Neural crest cell (in vitro differentiated cells): ENCODE results near the gene NPR2. TPM values are rescaled to one million over a fixed set of nuclear protein-coding genes. Genes with fewer than 3 reads are reported as not detected.

Experiments
- DNase-seq: peaks from one replicate; pipeline ENCODE4 v3.0.0; 2021; ENCODE audit warnings: low read depth, mixed read lengths, low spot score
- H3K27ac Mint-ChIP-seq: one replicate; pipeline ENCODE4 v1.8.0; 2021; ENCODE audit warnings: mild to moderate bottlenecking, mixed read lengths; ENCODE audit not compliant: unreplicated experiment
- H3K27me3 Mint-ChIP-seq: 2 replicates; pipeline ENCODE4 v1.8.0; 2021; ENCODE audit warnings: low read depth, mild to moderate bottlenecking, mixed read lengths
- H3K36me3 Mint-ChIP-seq: 2 replicates; pipeline ENCODE4 v1.8.0; 2021; ENCODE audit warnings: low read depth, mild to moderate bottlenecking, mixed read lengths
- H3K4me1 Mint-ChIP-seq: 2 replicates; pipeline ENCODE4 v1.8.0; 2021; ENCODE audit warnings: mixed read lengths
- H3K4me3 Mint-ChIP-seq: one replicate; pipeline ENCODE4 v1.8.0; 2021; ENCODE audit warnings: mild to moderate bottlenecking, mixed read lengths
- H3K9me3 Mint-ChIP-seq: 2 replicates; pipeline ENCODE4 v1.8.0; 2021; ENCODE audit warnings: mixed read lengths
- CTCF ChIP-seq: fragments of 200-600 bp; sonication (generic); conservative IDR thresholded peaks from 2 replicates; pipeline ENCODE4 v1.5.0; 2021; ENCODE audit warnings: antibody characterized with exemption, mild to moderate bottlenecking
- total RNA-seq: library from RNA; stranded (reverse); gene quantifications from 2 replicates; pipeline ENCODE4 v1.2.1, GENCODE V29; 2021

The NPR2 gene
- total RNA-seq, 1 donor from 2014 or later: 26.9 TPM

- peaks cover 37% of the 10 kb centered on the region for H3K4me1 Mint-ChIP-seq
- H3K27ac Mint-ChIP-seq: peak overlapping the region; percentile 76
- no peak for TF ChIP-seq CTCF
- no peak for DNase-seq
- H3K9me3 Mint-ChIP-seq: no peaks in the 10 kb centered on the region
- peak overlapping the region; percentile 95 for H3K4me3 Mint-ChIP-seq
- H3K36me3 Mint-ChIP-seq: peaks cover 18% of the 10 kb centered on the region
- H3K27me3 Mint-ChIP-seq: no peaks in the 10 kb centered on the region
These were observed 44.8 kb upstream of the NPR2 start for GRCh38 chr9:35746583-35746982.

- peak overlapping the region; percentile 95 for H3K4me3 Mint-ChIP-seq
- H3K4me1 Mint-ChIP-seq: peaks cover 37% of the 10 kb centered on the region
- no peak for DNase-seq
- H3K9me3 Mint-ChIP-seq: no peaks in the 10 kb centered on the region
- no peaks in the 10 kb centered on the region for H3K27me3 Mint-ChIP-seq
- H3K36me3 Mint-ChIP-seq: peaks cover 11% of the 10 kb centered on the region
- peak overlapping the region; percentile 78 for H3K27ac Mint-ChIP-seq
- no peak for TF ChIP-seq CTCF
These were observed 43.0 kb upstream of the NPR2 start for GRCh38 chr9:35748242-35748857.

GRCh38 chr9:35748858-35749514 lies 42.4 kb upstream of the NPR2 start, which contains the start of the genes GBA2 and RGP1:
Gene GBA2, minus strand, starts transcription at chr9:35749228. Its CDS starts 524 bp downstream, at chr9:35748704.
Gene RGP1, plus strand, starts transcription at chr9:35749287. Its CDS starts 469 bp downstream, at chr9:35749756.
- DNase-seq: peak; percentile 67
- Mint-ChIP-seq H3K36me3 (peaks cover 11% of the 10 kb centered on the region), H3K9me3 (no peaks in the 10 kb centered on the region), H3K4me3 (peak within 1 kb of the TSS; percentile 95), H3K27ac (peak within 1 kb of the TSS; percentile 78), H3K27me3 (no peaks in the 10 kb centered on the region), H3K4me1 (peaks cover 37% of the 10 kb centered on the region)
- TF ChIP-seq CTCF: no peak

- Mint-ChIP-seq H3K36me3 (peaks cover 11% of the 10 kb centered on the region), H3K27me3 (no peaks in the 10 kb centered on the region), H3K27ac (no peak overlapping the region), H3K9me3 (no peaks in the 10 kb centered on the region), H3K4me1 (peaks cover 37% of the 10 kb centered on the region), H3K4me3 (peak overlapping the region; percentile 95)
- TF ChIP-seq CTCF: no peak
- no peak for DNase-seq
These were observed 41.7 kb upstream of the NPR2 start for GRCh38 chr9:35749515-35750255.

GRCh38 chr9:35750256-35750531 lies 41.2 kb upstream of the NPR2 start:
- no peak for TF ChIP-seq CTCF
- Mint-ChIP-seq H3K27me3 (no peaks in the 10 kb centered on the region), H3K36me3 (peaks cover 11% of the 10 kb centered on the region), H3K4me1 (peaks cover 37% of the 10 kb centered on the region), H3K4me3 (peak overlapping the region; percentile 95), H3K9me3 (no peaks in the 10 kb centered on the region), H3K27ac (no peak overlapping the region)
- no peak for DNase-seq
